OCI-LY7 (cell line): Measurements from ENCODE around the gene EXOC6B. TPM values are rescaled to one million over a fixed set of nuclear protein-coding genes. Genes with fewer than 3 reads are reported as not detected.

ENCODE experiments used
- BruUV-seq: library from RNA; stranded (reverse); fragments of 400-500 nt; replicated peaks from 2 replicates; lab custom pipeline; 2021; lab: Mats Ljungman, UMichigan
- CTCF ChIA-PET: fragments of 300-600 bp; sonication (Branson Sonifier 250); formaldehyde crosslinking; loops from one replicate; lab custom pipeline; 2022; ENCODE audit warnings: antibody characterized with exemption; ENCODE audit not compliant: unreplicated experiment; lab: Charles Lee
- POLR2A ChIA-PET: fragments of 300-600 bp; sonication (Branson Sonifier 250); formaldehyde crosslinking; loops from one replicate; lab custom pipeline; 2022; ENCODE audit warnings: antibody characterized with exemption; lab: Charles Lee
- DNase-seq: peaks from one replicate; pipeline ENCODE4 v3.0.0-alpha.2; 2015; ENCODE audit warnings: low spot score
- H2AFZ ChIP-seq: fragments of 200-600 bp; sonication (generic), shearing (Covaris generic); 2 replicates; pipeline ENCODE4 v1.6.1; 2014; ENCODE audit warnings: mild to moderate bottlenecking, antibody characterized with exemption, low read length, moderate library complexity
- H3K27ac ChIP-seq: fragments of 200-600 bp; sonication (generic); 2 replicates; pipeline ENCODE4 v1.5.1; 2014; ENCODE audit warnings: mixed run types, low read depth, mild to moderate bottlenecking, moderate library complexity, low read length, inconsistent platforms; ENCODE audit not compliant: poor library complexity, severe bottlenecking
- H3K36me3 ChIP-seq: fragments of 200-600 bp; sonication (generic); 2 replicates; pipeline ENCODE4 v1.6.1; 2014; ENCODE audit warnings: mild to moderate bottlenecking, antibody characterized with exemption, low read length, moderate library complexity, mixed read lengths; ENCODE audit not compliant: insufficient read depth
- H3K4me1 ChIP-seq: fragments of 200-600 bp; sonication (generic); 2 replicates; pipeline ENCODE4 v1.5.1; 2014; ENCODE audit warnings: mild to moderate bottlenecking, low read length; ENCODE audit not compliant: insufficient read depth, poor library complexity, severe bottlenecking
- H3K4me2 ChIP-seq: fragments of 200-600 bp; sonication (generic); 2 replicates; pipeline ENCODE4 v1.6.1; 2014; ENCODE audit warnings: mild to moderate bottlenecking, low read length
- H3K4me3 ChIP-seq: fragments of 200-600 bp; sonication (generic); 2 replicates; pipeline ENCODE4 v1.5.1; 2014; ENCODE audit warnings: mild to moderate bottlenecking, low read depth, low read length; ENCODE audit not compliant: poor library complexity, severe bottlenecking
- H3K79me2 ChIP-seq: fragments of 200-600 bp; sonication (generic); 2 replicates; pipeline ENCODE4 v1.6.1; 2016; ENCODE audit warnings: low read depth, mild to moderate bottlenecking, low read length, moderate library complexity, mixed read lengths; ENCODE audit not compliant: insufficient read depth
- H3K9me2 ChIP-seq: fragments of 200-600 bp; sonication (generic); 2 replicates; pipeline ENCODE4 v1.6.1; 2016; ENCODE audit warnings: mild to moderate bottlenecking, low read length, mixed read lengths; ENCODE audit not compliant: insufficient read depth
- H3K9me3 ChIP-seq: fragments of 200-600 bp; sonication (generic); 2 replicates; pipeline ENCODE4 v1.6.1; 2014; ENCODE audit warnings: mild to moderate bottlenecking, mixed run types, low read length, mixed read lengths
- H4K20me1 ChIP-seq: fragments of 200-600 bp; sonication (generic); 2 replicates; pipeline ENCODE4 v1.6.1; 2014; ENCODE audit warnings: mild to moderate bottlenecking, antibody characterized with exemption, low read length, moderate library complexity, mixed read lengths; ENCODE audit not compliant: insufficient read depth
- CTCF ChIP-seq: fragments of 200-600 bp; sonication (generic); conservative IDR thresholded peaks from 2 replicates; pipeline ENCODE4 v1.5.1; 2014; ENCODE audit warnings: mild to moderate bottlenecking, antibody characterized with exemption, low read length, moderate library complexity, mixed read lengths
- EZH2phosphoT487 ChIP-seq: fragments of 200-600 bp; sonication (generic); IDR thresholded peaks from 2 replicates; pipeline ENCODE4 v1.6.1; 2018; ENCODE audit warnings: low read depth, borderline replicate concordance, mild to moderate bottlenecking, mixed run types, antibody characterized with exemption, low read length, moderate library complexity, mixed read lengths
- intact Hi-C: fragments of 100-400 bp; cut with micrococcal nuclease; formaldehyde crosslinking; loops from one replicate; pipeline ENCODE4 v1.10.0; 2022; ENCODE audit not compliant: unreplicated experiment
- total RNA-seq, 2 experiments: library from RNA; depleted of rRNA in 1 of 2; stranded (reverse); fragments of >200 nt in 1 of 2; shearing (Covaris generic) in 1 of 2; gene quantifications; 2 replicates each; pipeline ENCODE4 v1.2.3, GENCODE V29; 2014 to 2022

EXOC6B gene
- total RNA-seq, 2 experiments from 2014 or later = 5.1 TPM; not detected in 1

DNA sequence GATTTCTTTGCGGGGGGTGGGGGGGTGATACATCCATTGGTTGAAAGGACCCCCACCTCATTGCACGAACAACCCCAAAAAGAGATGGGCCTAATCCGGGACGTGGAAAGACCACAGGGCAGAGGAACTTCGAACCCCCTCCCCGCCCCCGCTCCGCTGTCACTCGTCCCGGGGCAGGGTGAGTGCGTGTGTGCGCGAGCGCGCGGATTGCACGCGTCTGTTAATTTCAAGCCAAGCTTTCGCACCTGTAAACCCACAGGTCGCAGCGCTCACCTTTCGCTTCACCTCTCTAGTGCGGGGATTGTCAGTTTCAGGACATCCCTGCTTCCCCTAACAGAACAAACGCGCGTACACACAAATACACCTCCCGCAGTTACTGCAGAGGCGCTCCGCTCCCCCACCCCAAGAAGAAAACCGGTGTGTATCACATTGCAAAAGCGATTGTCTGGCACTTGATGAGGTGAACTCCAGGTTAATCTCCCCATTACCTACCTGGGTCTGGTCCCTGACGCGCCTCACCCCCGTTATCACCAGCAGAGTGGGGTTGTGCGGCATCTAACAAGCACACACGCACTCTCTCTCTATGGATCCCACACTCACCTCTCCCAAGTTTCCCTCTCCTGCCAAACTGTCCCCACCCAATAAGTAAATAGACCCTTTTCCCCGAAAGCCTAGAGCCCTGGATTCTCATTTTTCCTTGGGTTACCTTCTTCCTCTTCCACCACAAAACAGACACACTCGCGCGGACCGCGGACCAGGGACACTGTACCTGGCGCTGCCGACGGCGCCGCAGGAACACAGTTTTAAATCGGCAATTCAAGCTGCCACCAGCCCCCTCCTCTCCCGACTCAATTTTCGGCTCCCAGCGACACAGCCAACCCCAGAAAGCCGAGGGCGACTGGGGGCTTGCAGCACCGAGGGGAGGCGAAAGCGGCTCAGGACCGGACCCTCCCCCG lies 679.2 kb downstream of the EXOC6B start:
- no peaks in the 10 kb centered on the region for H3K4me1 ChIP-seq

GRCh38 chr2:72145658-72146329 lies 680.0 kb downstream of the EXOC6B start:
- no peak overlapping the region for H2AFZ ChIP-seq
- H3K4me3 ChIP-seq = no peak overlapping the region
- POLR2A ChIA-PET = no interaction called here
- H3K36me3 ChIP-seq = no peaks in the 10 kb centered on the region
- H4K20me1 ChIP-seq = no peaks in the 10 kb centered on the region
- intact Hi-C loops = no loop called here
- no peaks in the 10 kb centered on the region for H3K9me3 ChIP-seq
- no peaks in the 10 kb centered on the region for H3K9me2 ChIP-seq
- no peaks in the 10 kb centered on the region for H3K4me1 ChIP-seq
- no peak overlapping the region for H3K4me2 ChIP-seq
- CTCF ChIA-PET = no interaction called here
- no TSS peak for BruUV-seq
- H3K27ac ChIP-seq = no peak overlapping the region
- H3K79me2 ChIP-seq = no peaks in the 10 kb centered on the region
- no peak for TF ChIP-seq CTCF
- TF ChIP-seq EZH2phosphoT487 = no peak
- no peak for DNase-seq

More for the DNA sequence above, 679.2 kb downstream of the EXOC6B start:
- H4K20me1 ChIP-seq = no peaks in the 10 kb centered on the region
- no peak overlapping the region for H3K4me2 ChIP-seq
- H3K9me3 ChIP-seq = no peaks in the 10 kb centered on the region
- BruUV-seq = no TSS peak
- no peaks in the 10 kb centered on the region for H3K36me3 ChIP-seq
- POLR2A ChIA-PET = no interaction called here
- H3K27ac ChIP-seq = no peak overlapping the region
- CTCF ChIA-PET = no interaction called here
- H3K4me3 ChIP-seq = no peak overlapping the region
- TF ChIP-seq CTCF = no peak
- no peak for TF ChIP-seq EZH2phosphoT487
- no peaks in the 10 kb centered on the region for H3K9me2 ChIP-seq
- no peak for DNase-seq
- no peaks in the 10 kb centered on the region for H3K79me2 ChIP-seq
- H2AFZ ChIP-seq = no peak overlapping the region
- intact Hi-C loops = no loop called here
